GM12878 (cell line): ENCODE data around the gene IL18RAP. TPM values are rescaled to one million over a fixed set of nuclear protein-coding genes. Genes with fewer than 3 reads are reported as not detected.

ENCODE experiments used
- ATAC-seq: fragments of 200-7000 bp; cut with Tn5 transposase; 3 replicates; pipeline ENCODE4 v1.9.1; 2020; ENCODE audit warnings: mild to moderate bottlenecking, moderate library complexity
- BruUV-seq: library from RNA; stranded (reverse); fragments of 400-500 nt; replicated peaks from 2 replicates; lab custom pipeline; 2021; lab: Mats Ljungman, UMichigan
- CTCF ChIA-PET: fragments of 300-600 bp; sonication (Branson Sonifier 250); formaldehyde crosslinking; extraction: SDS; loops from one replicate; lab custom pipeline; 2021; ENCODE audit warnings: inconsistent platforms; lab: Yijun Ruan, JAX
- POLR2A ChIA-PET: fragments of 350-600 bp; formaldehyde crosslinking; extraction: SDS; loops from one replicate; lab custom pipeline; 2021; ENCODE audit warnings: inconsistent platforms; lab: Charles Lee
- RAD21 ChIA-PET: fragments of 300-600 bp; sonication (Branson Sonifier 250); formaldehyde crosslinking; loops from one replicate; lab custom pipeline; 2023; ENCODE audit warnings: antibody characterized with exemption; ENCODE audit not compliant: unreplicated experiment; lab: Charles Lee
- SMC1A ChIA-PET: fragments of 300-600 bp; sonication (Branson Sonifier 250); formaldehyde crosslinking; loops from one replicate; lab custom pipeline; 2023; ENCODE audit not compliant: unreplicated experiment, uncharacterized antibody; lab: Charles Lee
- DNase-seq: peaks from one replicate; pipeline ENCODE4 v3.0.0-alpha.2; 2011; ENCODE audit warnings: low read depth, low spot score
- FAIRE-seq: peaks from 3 replicates; lab custom pipeline; 2011; peaks lifted over from hg19 to GRCh38; lab: Jason Lieb, UNC
- H2AFZ ChIP-seq: 2 replicates; pipeline ENCODE4 v1.6.0; 2011; ENCODE audit warnings: low read depth, low read length, control low read depth; ENCODE audit not compliant: control insufficient read depth
- H3K27ac ChIP-seq: 2 replicates; pipeline ENCODE4 v1.5.1; 2011; ENCODE audit warnings: control low read depth; ENCODE audit not compliant: control insufficient read depth, insufficient read depth
- H3K27me3 ChIP-seq, 2 experiments: replicated peaks in 1 of 2; 2 replicates each; pipeline versions ENCODE4 v1.6.0 to v1.6.1; 2011; ENCODE audit warnings: low read length in 1 of 2; ENCODE audit not compliant: control insufficient read depth in 2 of 2, insufficient read depth in 2 of 2
- H3K36me3 ChIP-seq, 2 experiments: 2 replicates each; pipeline ENCODE4 v1.5.1; 2011; ENCODE audit warnings: low read length in 1 of 2; ENCODE audit not compliant: control insufficient read depth in 2 of 2, insufficient read depth in 2 of 2
- H3K4me1 ChIP-seq: 2 replicates; pipeline ENCODE4 v1.6.1; 2011; ENCODE audit warnings: mild to moderate bottlenecking, low read length, moderate library complexity, mixed read lengths; ENCODE audit not compliant: control insufficient read depth, insufficient read depth
- H3K4me2 ChIP-seq: 2 replicates; pipeline ENCODE4 v1.6.0; 2011; ENCODE audit warnings: control low read depth; ENCODE audit not compliant: control insufficient read depth, insufficient read depth
- H3K4me3 ChIP-seq: fragments of 200-600 bp; sonication (generic); 2 replicates; pipeline ENCODE4 v1.5.1; 2016
- H3K79me2 ChIP-seq: 2 replicates; pipeline ENCODE4 v1.6.0; 2011; ENCODE audit warnings: low read length; ENCODE audit not compliant: control insufficient read depth, insufficient read depth
- H3K9ac ChIP-seq: 2 replicates; pipeline ENCODE4 v1.8.0; 2011; ENCODE audit warnings: low read length, control low read depth, mixed read lengths; ENCODE audit not compliant: control insufficient read depth, insufficient read depth
- H3K9me3 ChIP-seq: replicated peaks from 3 replicates; pipeline ENCODE4 v1.5.1; 2011; ENCODE audit warnings: mild to moderate bottlenecking, low read length; ENCODE audit not compliant: control insufficient read depth, insufficient read depth
- H4K20me1 ChIP-seq: 2 replicates; pipeline ENCODE4 v1.6.0; 2011; ENCODE audit not compliant: control insufficient read depth, insufficient read depth
- BCL11A ChIP-seq: IDR thresholded peaks from 2 replicates; pipeline ENCODE4 v1.6.1; 2011; ENCODE audit warnings: low read depth, low read length
- CREB1 ChIP-seq: IDR thresholded peaks from 2 replicates; pipeline ENCODE4 v1.6.1; 2012; ENCODE audit warnings: low read depth, mild to moderate bottlenecking, inconsistent platforms
- CREM ChIP-seq: IDR thresholded peaks from 2 replicates; pipeline ENCODE4 v1.6.1; 2014; ENCODE audit warnings: antibody characterized with exemption, low read depth
- EGR1 ChIP-seq, 2 experiments: IDR thresholded peaks; 1 replicate in 1 of 2; 2 replicates in 1 of 2; pipeline ENCODE4 v1.6.1; 2011 to 2012; ENCODE audit warnings: low read depth in 2 of 2, low read length in 2 of 2, borderline replicate concordance in 1 of 2, mild to moderate bottlenecking in 1 of 2, moderate library complexity in 1 of 2
- IRF3 ChIP-seq: fragments of 450-650 bp; IDR thresholded peaks from 2 replicates; pipeline ENCODE4 v1.6.1; 2014; ENCODE audit warnings: mild to moderate bottlenecking
- MEF2A ChIP-seq: IDR thresholded peaks from 2 replicates; pipeline ENCODE4 v1.6.1; 2011; ENCODE audit warnings: low read depth, mild to moderate bottlenecking, low read length, moderate library complexity; ENCODE audit not compliant: insufficient read depth
- NRF1 ChIP-seq: conservative IDR thresholded peaks from 2 replicates; pipeline ENCODE4 v1.6.1; 2011; ENCODE audit warnings: mild to moderate bottlenecking, low read depth, low read length, improper control_type of control experiment
- REST ChIP-seq: IDR thresholded peaks from 2 replicates; pipeline ENCODE4 v1.6.1; 2012; ENCODE audit warnings: mild to moderate bottlenecking, low read depth, low read length
- RFX5 ChIP-seq: IDR thresholded peaks from 2 replicates; pipeline ENCODE4 v1.6.1; 2011; ENCODE audit warnings: low read depth, low read length, improper control_type of control experiment
- SIN3A ChIP-seq: IDR thresholded peaks from 2 replicates; pipeline ENCODE4 v1.6.1; 2012; ENCODE audit warnings: low read depth, low read length, improper control_type of control experiment
- SPI1 ChIP-seq: IDR thresholded peaks from 2 replicates; pipeline ENCODE4 v1.6.1; 2011; ENCODE audit warnings: low read depth, mild to moderate bottlenecking, low read length, moderate library complexity, borderline replicate concordance; ENCODE audit not compliant: insufficient read depth
- ZBED1 ChIP-seq: IDR thresholded peaks from 2 replicates; pipeline ENCODE4 v1.6.1; 2016; ENCODE audit warnings: borderline replicate concordance
- ZBTB4 ChIP-seq: fragments of 450-650 bp; formaldehyde crosslinking; IDR thresholded peaks from 2 replicates; pipeline ENCODE4 v1.4.0; 2022; ENCODE audit warnings: mild to moderate bottlenecking, moderate library complexity
- ZNF24 ChIP-seq: fragments of 450-650 bp; IDR thresholded peaks from 2 replicates; pipeline ENCODE4 v1.6.1; 2017; ENCODE audit warnings: antibody characterized with exemption, mild to moderate bottlenecking
- ZSCAN29 ChIP-seq: fragments of 450-650 bp; IDR thresholded peaks from 2 replicates; pipeline ENCODE4 v1.6.1; 2017; ENCODE audit warnings: mild to moderate bottlenecking, moderate library complexity
- WGBS: methylation state at CpG from one replicate; pipeline ENCODE4 v1.1.6; 2016; ENCODE audit warnings: low lambda C conversion rate; ENCODE audit not compliant: insufficient replicate concordance, insufficient coverage; ENCODE audit errors: missing lambda C conversion rate; 5-methylcytosine and 5-hydroxymethylcytosine counted together
- in situ Hi-C: fragments of 300-500 bp; cut with MboI; formaldehyde crosslinking; loops from 9 replicates; pipeline ENCODE4 v1.14.3; 2018; ENCODE audit warnings: mixed read lengths
- intact Hi-C: fragments of 100-400 bp; cut with micrococcal nuclease; formaldehyde crosslinking; loops from one replicate; pipeline ENCODE4 v1.14.2; 2022; ENCODE audit not compliant: unreplicated experiment
- polyA plus RNA-seq, 11 experiments: library from polyadenylated mRNA; depleted of rRNA in 4 of 11; unstranded in 6 of 11; stranded (reverse) in 5 of 11; fragments of >200 nt; fragmentation: Nextera tagmentation in 4 of 11; fragmentation: Illumina TruSeq in 1 of 11; extraction: Ambion mirVana in 4 of 11; extraction: Trizol in 1 of 11; gene quantifications; 1 replicate in 1 of 11; 2 replicates in 10 of 11; pipeline versions ENCODE4 v1.2.1 to v1.2.3, GENCODE V29; 2011 to 2016; ENCODE audit warnings: inconsistent platforms in 2 of 11, missing spikeins in 2 of 11, low read depth in 1 of 11
- total RNA-seq, 4 experiments: library from RNA; depleted of rRNA in 3 of 4; stranded (reverse); fragments of >200 nt in 3 of 4; fragmentation: Illumina TruSeq in 1 of 4; extraction: Trizol in 1 of 4; gene quantifications; 2 replicates each; pipeline versions ENCODE4 v1.2.1 to v1.2.3, GENCODE V29; 2013 to 2021

Gene IL18RAP
- total and polyA plus RNA-seq, 10 of the 15 experiments (the other 5 are each of a cell fraction or from before 2014, with no cell fraction given), result 0.37 to 1.6 (median 0.75) TPM; not detected in 1

- no peak for ATAC-seq
- Histone ChIP-seq H3K9me3 (no peaks in the 10 kb centered on the region; the same call in 1 of the 3 replicates), H2AFZ (no peak overlapping the region), H3K79me2 (no peaks in the 10 kb centered on the region), H4K20me1 (no peaks in the 10 kb centered on the region), H3K4me3 (no peak overlapping the region), H3K36me3 (no peaks in the 10 kb centered on the region), H3K4me2 (no peak overlapping the region), H3K9ac (no peak overlapping the region), H3K27me3 (no peaks in the 10 kb centered on the region), H3K4me1 (peaks cover 20% of the 10 kb centered on the region), H3K27ac (no peak overlapping the region)
- no peak for FAIRE-seq
- POLR2A ChIA-PET, result no interaction called here
- no TSS peak for BruUV-seq
- SMC1A ChIA-PET, result interaction anchor here (0.8 to 1.1 kb wide), 2 partner anchors 11 to 326 kb away, joined by 3 to 4 read pairs; no protein-coding TSS in a partner anchor
- in situ Hi-C loops (no loop called here), intact Hi-C loops (no loop called here)
- 2% methylated on average over 2 of the region's 2 CpGs for WGBS
- DNase-seq, result no peak
- no peak for TF ChIP-seq CREM
- TF ChIP-seq CREB1, result no peak
- no peak for TF ChIP-seq EGR1 (IDR thresholded peaks at IDR 0.05; ENCODE audit: borderline replicate concordance in 1 of 2, low read depth in 2 of 2, low read length in 2 of 2)
- TF ChIP-seq REST, result no peak
- TF ChIP-seq ZNF24, result no peak
- no peak for TF ChIP-seq ZBED1
- TF ChIP-seq MEF2A, result no peak
- no peak for TF ChIP-seq SPI1
- no peak for TF ChIP-seq SIN3A
- no peak for TF ChIP-seq ZBTB4 (CRISPR knock-in tag)
- no peak for TF ChIP-seq NRF1
- TF ChIP-seq RFX5, result no peak
- TF ChIP-seq IRF3, result no peak
- TF ChIP-seq BCL11A, result no peak
- no peak for TF ChIP-seq ZSCAN29
- RAD21 ChIA-PET, result no interaction called here
- CTCF ChIA-PET, result interaction anchor here (0.6 to 2.2 kb wide), 3 partner anchors 11 to 176 kb away, joined by 3 to 7 read pairs (median 3); no protein-coding TSS in a partner anchor
Measured at GRCh38 chr2:102432386-102432785, 9.4 kb downstream of the IL18RAP start.
